OCI-LY7 (cell line): ENCODE measurements around the gene SPAG16. TPM values are rescaled to one million over a fixed set of nuclear protein-coding genes. Genes with fewer than 3 reads are reported as not detected.

ENCODE experiments used
- BruUV-seq: library from RNA; stranded (reverse); fragments of 400-500 nt; replicated peaks from 2 replicates; lab custom pipeline; 2021; lab: Mats Ljungman, UMichigan
- CTCF ChIA-PET: fragments of 300-600 bp; sonication (Branson Sonifier 250); formaldehyde crosslinking; loops from one replicate; lab custom pipeline; 2022; ENCODE audit warnings: antibody characterized with exemption; ENCODE audit not compliant: unreplicated experiment; lab: Charles Lee
- POLR2A ChIA-PET: fragments of 300-600 bp; sonication (Branson Sonifier 250); formaldehyde crosslinking; loops from one replicate; lab custom pipeline; 2022; ENCODE audit warnings: antibody characterized with exemption; lab: Charles Lee
- DNase-seq: peaks from one replicate; pipeline ENCODE4 v3.0.0-alpha.2; 2015; ENCODE audit warnings: low spot score
- H2AFZ ChIP-seq: fragments of 200-600 bp; sonication (generic), shearing (Covaris generic); 2 replicates; pipeline ENCODE4 v1.6.1; 2014; ENCODE audit warnings: mild to moderate bottlenecking, antibody characterized with exemption, low read length, moderate library complexity
- H3K27ac ChIP-seq: fragments of 200-600 bp; sonication (generic); 2 replicates; pipeline ENCODE4 v1.5.1; 2014; ENCODE audit warnings: mixed run types, low read depth, mild to moderate bottlenecking, moderate library complexity, low read length, inconsistent platforms; ENCODE audit not compliant: poor library complexity, severe bottlenecking
- H3K36me3 ChIP-seq: fragments of 200-600 bp; sonication (generic); 2 replicates; pipeline ENCODE4 v1.6.1; 2014; ENCODE audit warnings: mild to moderate bottlenecking, antibody characterized with exemption, low read length, moderate library complexity, mixed read lengths; ENCODE audit not compliant: insufficient read depth
- H3K4me1 ChIP-seq: fragments of 200-600 bp; sonication (generic); 2 replicates; pipeline ENCODE4 v1.5.1; 2014; ENCODE audit warnings: mild to moderate bottlenecking, low read length; ENCODE audit not compliant: insufficient read depth, poor library complexity, severe bottlenecking
- H3K4me2 ChIP-seq: fragments of 200-600 bp; sonication (generic); 2 replicates; pipeline ENCODE4 v1.6.1; 2014; ENCODE audit warnings: mild to moderate bottlenecking, low read length
- H3K4me3 ChIP-seq: fragments of 200-600 bp; sonication (generic); 2 replicates; pipeline ENCODE4 v1.5.1; 2014; ENCODE audit warnings: mild to moderate bottlenecking, low read depth, low read length; ENCODE audit not compliant: poor library complexity, severe bottlenecking
- H3K79me2 ChIP-seq: fragments of 200-600 bp; sonication (generic); 2 replicates; pipeline ENCODE4 v1.6.1; 2016; ENCODE audit warnings: low read depth, mild to moderate bottlenecking, low read length, moderate library complexity, mixed read lengths; ENCODE audit not compliant: insufficient read depth
- H3K9me2 ChIP-seq: fragments of 200-600 bp; sonication (generic); 2 replicates; pipeline ENCODE4 v1.6.1; 2016; ENCODE audit warnings: mild to moderate bottlenecking, low read length, mixed read lengths; ENCODE audit not compliant: insufficient read depth
- H3K9me3 ChIP-seq: fragments of 200-600 bp; sonication (generic); 2 replicates; pipeline ENCODE4 v1.6.1; 2014; ENCODE audit warnings: mild to moderate bottlenecking, mixed run types, low read length, mixed read lengths
- H4K20me1 ChIP-seq: fragments of 200-600 bp; sonication (generic); 2 replicates; pipeline ENCODE4 v1.6.1; 2014; ENCODE audit warnings: mild to moderate bottlenecking, antibody characterized with exemption, low read length, moderate library complexity, mixed read lengths; ENCODE audit not compliant: insufficient read depth
- EZH2phosphoT487 ChIP-seq: fragments of 200-600 bp; sonication (generic); IDR thresholded peaks from 2 replicates; pipeline ENCODE4 v1.6.1; 2018; ENCODE audit warnings: low read depth, borderline replicate concordance, mild to moderate bottlenecking, mixed run types, antibody characterized with exemption, low read length, moderate library complexity, mixed read lengths
- intact Hi-C: fragments of 100-400 bp; cut with micrococcal nuclease; formaldehyde crosslinking; loops from one replicate; pipeline ENCODE4 v1.10.0; 2022; ENCODE audit not compliant: unreplicated experiment
- total RNA-seq, 2 experiments: library from RNA; depleted of rRNA in 1 of 2; stranded (reverse); fragments of >200 nt in 1 of 2; shearing (Covaris generic) in 1 of 2; gene quantifications; 2 replicates each; pipeline ENCODE4 v1.2.3, GENCODE V29; 2014 to 2022
- TF ChIP-seq, protein P1 (sequence below): fragments of 200-600 bp; sonication (generic); conservative IDR thresholded peaks from 2 replicates; pipeline ENCODE4 v1.5.1; 2014; ENCODE audit warnings: mild to moderate bottlenecking, antibody characterized with exemption, low read length, moderate library complexity, mixed read lengths

The SPAG16 gene
- total RNA-seq, 2 experiments from 2014 or later, result 22.1 to 24.2 TPM

- H3K9me2 ChIP-seq, result no peaks in the 10 kb centered on the region
- no peak overlapping the region for H3K4me2 ChIP-seq
- TF ChIP-seq EZH2phosphoT487, result no peak
- TF ChIP-seq, protein P1, sequence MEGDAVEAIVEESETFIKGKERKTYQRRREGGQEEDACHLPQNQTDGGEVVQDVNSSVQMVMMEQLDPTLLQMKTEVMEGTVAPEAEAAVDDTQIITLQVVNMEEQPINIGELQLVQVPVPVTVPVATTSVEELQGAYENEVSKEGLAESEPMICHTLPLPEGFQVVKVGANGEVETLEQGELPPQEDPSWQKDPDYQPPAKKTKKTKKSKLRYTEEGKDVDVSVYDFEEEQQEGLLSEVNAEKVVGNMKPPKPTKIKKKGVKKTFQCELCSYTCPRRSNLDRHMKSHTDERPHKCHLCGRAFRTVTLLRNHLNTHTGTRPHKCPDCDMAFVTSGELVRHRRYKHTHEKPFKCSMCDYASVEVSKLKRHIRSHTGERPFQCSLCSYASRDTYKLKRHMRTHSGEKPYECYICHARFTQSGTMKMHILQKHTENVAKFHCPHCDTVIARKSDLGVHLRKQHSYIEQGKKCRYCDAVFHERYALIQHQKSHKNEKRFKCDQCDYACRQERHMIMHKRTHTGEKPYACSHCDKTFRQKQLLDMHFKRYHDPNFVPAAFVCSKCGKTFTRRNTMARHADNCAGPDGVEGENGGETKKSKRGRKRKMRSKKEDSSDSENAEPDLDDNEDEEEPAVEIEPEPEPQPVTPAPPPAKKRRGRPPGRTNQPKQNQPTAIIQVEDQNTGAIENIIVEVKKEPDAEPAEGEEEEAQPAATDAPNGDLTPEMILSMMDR, result no peak
- no peak overlapping the region for H3K4me3 ChIP-seq
- POLR2A ChIA-PET, result no interaction called here
- no peaks in the 10 kb centered on the region for H3K9me3 ChIP-seq
- CTCF ChIA-PET, result no interaction called here
- DNase-seq, result no peak
- intact Hi-C loops, result no loop called here
- H3K27ac ChIP-seq, result no peak overlapping the region
- no peak overlapping the region for H2AFZ ChIP-seq
- H3K36me3 ChIP-seq, result no peaks in the 10 kb centered on the region
- no peaks in the 10 kb centered on the region for H3K4me1 ChIP-seq
- H3K79me2 ChIP-seq, result no peaks in the 10 kb centered on the region
- BruUV-seq, result no TSS peak
- no peaks in the 10 kb centered on the region for H4K20me1 ChIP-seq
Observed at GRCh38 chr2:214029190-214029589, 744.9 kb downstream of the SPAG16 start.

- CTCF ChIA-PET, result no interaction called here
- intact Hi-C loops, result no loop called here
- H3K27ac ChIP-seq, result no peak overlapping the region
- no peaks in the 10 kb centered on the region for H3K9me3 ChIP-seq
- H3K9me2 ChIP-seq, result no peaks in the 10 kb centered on the region
- TF ChIP-seq EZH2phosphoT487, result no peak
- TF ChIP-seq, protein P1, result no peak
- no peaks in the 10 kb centered on the region for H3K4me1 ChIP-seq
- no peak overlapping the region for H3K4me2 ChIP-seq
- H4K20me1 ChIP-seq, result no peaks in the 10 kb centered on the region
- no peaks in the 10 kb centered on the region for H3K79me2 ChIP-seq
- no TSS peak for BruUV-seq
- no peak overlapping the region for H3K4me3 ChIP-seq
- H3K36me3 ChIP-seq, result no peaks in the 10 kb centered on the region
- no peak for DNase-seq
- H2AFZ ChIP-seq, result no peak overlapping the region
- POLR2A ChIA-PET, result no interaction called here
Observed at GRCh38 chr2:214031566-214031965, 747.3 kb downstream of the SPAG16 start.

DNA sequence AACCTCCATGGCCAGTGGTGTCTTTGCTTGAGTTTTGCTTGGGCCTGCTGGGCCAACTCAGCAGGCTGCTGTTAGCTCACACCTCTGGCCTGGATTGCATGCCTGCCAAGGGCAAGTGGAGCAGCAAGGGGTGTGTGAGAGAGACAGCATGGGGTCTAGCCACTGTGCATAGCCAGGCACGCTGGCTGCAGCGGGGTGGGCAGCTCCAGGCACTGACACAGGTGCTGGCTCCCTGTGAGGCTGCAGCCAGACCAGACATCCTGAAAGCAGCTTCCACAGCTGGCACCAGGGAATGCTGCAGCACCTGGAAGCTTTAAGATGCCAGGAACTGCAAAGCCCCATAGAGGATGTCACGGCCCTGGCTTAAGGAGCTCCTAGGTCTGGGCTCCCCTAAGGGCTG is 750.2 kb downstream of the SPAG16 start:
- H3K4me1 ChIP-seq, result no peaks in the 10 kb centered on the region
- no peak overlapping the region for H3K4me3 ChIP-seq
- no peaks in the 10 kb centered on the region for H3K36me3 ChIP-seq
- CTCF ChIA-PET, result no interaction called here
- TF ChIP-seq EZH2phosphoT487, result no peak
- TF ChIP-seq, protein P1, result no peak
- DNase-seq, result no peak
- no peaks in the 10 kb centered on the region for H3K9me3 ChIP-seq
- no peak overlapping the region for H3K4me2 ChIP-seq
- H4K20me1 ChIP-seq, result no peaks in the 10 kb centered on the region
- POLR2A ChIA-PET, result no interaction called here
- no TSS peak for BruUV-seq
- H3K79me2 ChIP-seq, result no peaks in the 10 kb centered on the region
- no peaks in the 10 kb centered on the region for H3K9me2 ChIP-seq
- no peak overlapping the region for H2AFZ ChIP-seq
- no peak overlapping the region for H3K27ac ChIP-seq
- intact Hi-C loops, result no loop called here
